HG03066 (cell line): ENCODE measurements around the gene TPPP.

Experiments used
- ATAC-seq: cut with Tn5 transposase; IDR thresholded peaks from one replicate; pipeline ENCODE4 v1.9.1; 2021; ENCODE audit warnings: low read depth; ENCODE audit not compliant: unreplicated experiment

TPPP gene

DNA sequence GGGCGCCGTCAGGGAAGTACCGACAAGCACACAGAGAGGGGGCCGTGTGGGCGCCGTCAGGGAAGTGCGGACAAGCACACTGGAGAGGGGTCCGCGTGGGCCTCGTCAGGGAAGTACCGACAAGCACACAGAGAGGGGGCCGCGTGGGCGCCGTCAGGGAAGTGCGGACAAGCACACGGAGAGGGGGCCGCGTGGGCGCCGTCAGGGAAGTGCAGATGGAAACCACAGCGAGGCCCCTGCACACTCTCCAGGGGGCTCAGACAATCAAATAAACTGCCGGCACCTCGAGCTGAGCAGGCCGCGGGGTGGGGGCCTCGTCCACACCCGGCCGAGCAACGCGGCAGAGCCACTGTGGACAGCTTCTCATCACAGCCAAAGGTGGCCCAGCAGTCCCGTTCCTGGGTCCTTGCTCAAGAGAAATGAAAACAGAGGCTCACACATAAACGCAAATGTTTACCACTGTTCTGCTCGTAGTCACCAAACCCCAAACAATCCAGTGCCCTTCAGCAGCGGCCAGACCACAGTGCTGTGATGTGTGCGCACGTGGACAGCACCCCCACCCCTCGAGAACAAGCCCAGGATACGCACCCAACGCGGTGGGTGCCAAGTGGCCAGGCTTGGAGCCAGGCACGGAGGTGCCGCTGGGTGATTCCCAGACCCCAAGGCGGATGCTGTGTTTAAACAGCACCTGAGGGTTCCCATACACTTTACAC, 24.7 kb downstream of the TPPP start:
- no peak for ATAC-seq

DNA sequence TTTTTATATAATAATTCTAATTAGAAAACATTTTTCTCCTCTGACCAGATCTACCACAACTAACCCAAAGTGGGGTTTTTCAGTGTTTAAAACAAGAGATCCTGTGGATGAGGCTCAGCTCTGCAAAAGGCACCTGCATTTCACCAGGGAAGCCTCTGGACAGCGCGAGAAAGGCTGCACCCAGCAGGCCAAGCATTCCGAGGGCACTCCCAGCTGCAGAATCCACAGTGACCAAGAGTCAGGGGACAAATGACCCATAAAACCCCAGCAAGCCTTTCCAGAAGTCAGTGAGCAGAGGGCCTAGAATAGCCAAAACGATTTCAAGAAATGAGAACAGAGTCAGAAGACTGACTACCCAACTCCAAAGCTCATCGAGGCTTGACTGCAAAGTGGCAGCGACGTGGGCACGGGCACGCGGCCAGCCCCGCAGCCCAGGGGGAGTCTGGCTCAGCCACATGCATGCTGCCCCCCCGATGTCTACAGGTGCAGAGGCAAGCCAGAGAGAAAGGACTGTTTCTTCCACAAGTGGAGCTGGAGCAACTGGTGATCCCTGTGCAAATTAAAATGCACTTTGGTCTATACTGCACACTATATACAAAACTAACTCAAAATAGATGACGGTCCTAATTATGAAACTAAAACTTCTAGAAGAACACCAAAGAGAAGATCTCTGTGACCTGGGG, 26.2 kb downstream of the TPPP start:
- no peak for ATAC-seq

DNA sequence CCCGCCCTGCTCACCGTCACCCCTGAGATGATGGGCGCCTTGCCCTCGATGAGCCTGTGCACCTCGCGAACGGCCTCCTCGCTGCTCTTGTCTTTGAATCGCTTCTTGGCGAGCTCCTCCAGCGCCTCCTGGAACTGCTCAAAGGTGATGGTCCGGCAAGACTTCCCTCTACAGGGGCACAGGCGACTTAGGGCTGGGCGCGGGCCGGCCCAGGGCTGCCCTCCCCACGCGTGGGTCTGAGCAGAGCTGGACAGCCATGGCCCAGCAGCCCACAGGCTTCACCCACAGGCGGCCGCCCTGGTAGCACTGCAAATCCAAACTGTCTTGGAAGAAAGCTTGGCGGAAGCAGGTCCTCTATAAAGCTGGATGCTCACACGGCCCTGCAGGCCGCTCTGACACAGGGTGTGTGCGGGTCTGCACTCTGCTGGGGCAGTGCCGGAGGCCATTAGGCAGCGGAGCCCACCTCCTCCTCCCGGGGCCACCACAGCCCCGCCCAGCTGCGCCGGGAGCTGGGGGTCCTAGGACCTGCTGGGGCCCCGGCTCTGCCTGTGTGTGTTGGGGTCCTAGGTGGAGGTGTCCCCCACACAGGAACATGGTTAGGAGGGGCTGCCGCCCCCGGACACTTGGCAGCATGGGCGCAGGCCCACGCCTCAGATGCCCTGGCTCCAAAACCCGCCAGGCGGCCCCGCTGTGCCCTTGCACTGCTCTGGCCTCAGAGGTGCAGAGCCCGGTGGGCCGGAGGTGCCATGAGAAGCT, 27.0 kb downstream of the TPPP start:
- no peak for ATAC-seq

DNA sequence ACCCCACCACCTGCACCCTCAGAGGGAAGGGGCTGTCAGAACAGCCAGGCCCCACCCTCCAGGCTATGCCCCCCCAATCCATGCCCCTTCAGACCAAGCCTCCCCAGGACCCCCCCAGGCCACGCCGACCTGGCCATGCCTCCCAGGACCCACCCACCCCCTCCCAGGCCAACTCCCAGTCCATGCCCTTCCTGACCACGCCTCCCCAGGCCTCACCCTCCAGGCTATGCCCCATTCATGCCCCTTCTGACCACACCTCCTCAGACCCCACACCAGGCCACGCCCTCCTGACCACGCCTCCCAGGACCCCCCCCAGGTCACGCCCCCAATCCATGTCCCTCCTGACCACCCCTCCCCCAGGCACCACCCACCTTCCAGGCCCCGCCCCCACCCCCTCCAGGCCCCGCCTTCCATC, 27.6 kb downstream of the TPPP start:
- ATAC-seq: no peak

DNA sequence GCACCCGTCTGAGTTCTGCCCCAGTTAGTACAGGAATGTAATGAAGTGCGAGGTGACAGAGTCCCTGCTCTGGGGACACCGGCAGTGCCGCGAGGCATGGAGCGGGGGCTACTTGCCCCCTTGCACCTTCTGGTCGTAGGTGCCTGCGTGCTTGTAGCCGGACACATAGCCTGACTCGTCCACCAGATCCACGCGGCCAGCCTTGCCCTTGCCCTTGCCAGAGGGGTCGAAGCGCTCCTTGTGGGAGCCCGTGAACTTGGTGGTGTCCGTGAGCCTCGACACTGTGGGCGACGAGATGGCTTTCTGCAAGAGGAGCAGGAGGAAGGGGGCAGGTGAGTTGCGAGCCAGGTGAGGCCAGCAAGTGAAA, 28.2 kb downstream of the TPPP start:
- no peak for ATAC-seq

DNA sequence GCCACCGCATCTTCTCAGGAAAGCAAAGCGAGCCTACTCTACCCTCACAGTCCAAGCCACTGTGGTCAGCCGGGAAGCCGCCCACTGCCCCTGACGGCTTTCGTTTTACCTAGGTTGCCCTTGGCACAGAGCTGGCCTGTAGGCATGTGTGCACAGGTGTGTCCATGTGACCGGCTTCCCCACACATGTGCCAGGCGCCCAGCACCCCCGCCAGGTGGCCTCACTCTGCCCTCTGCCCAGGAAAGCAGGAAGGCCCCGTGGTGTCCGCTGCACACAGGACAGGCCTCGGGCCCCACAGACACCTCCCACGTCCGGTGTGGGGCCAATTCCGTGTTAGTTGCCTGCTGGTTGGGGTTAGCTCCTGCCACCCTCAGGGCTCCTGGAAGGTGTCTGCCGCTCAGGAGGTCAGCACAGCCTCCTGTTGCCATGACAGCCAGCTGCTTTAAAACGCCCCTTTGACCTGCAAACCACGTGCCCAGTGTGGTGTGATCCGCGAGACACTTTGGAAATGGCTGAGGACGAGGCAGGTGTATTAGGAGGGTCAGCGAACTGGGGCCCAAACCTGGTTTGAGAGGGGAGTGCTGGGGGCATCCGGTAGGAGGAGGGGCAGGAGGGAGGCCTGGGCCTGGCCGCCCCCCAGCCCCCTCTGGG, 28.7 kb downstream of the TPPP start:
- ATAC-seq: no peak

DNA sequence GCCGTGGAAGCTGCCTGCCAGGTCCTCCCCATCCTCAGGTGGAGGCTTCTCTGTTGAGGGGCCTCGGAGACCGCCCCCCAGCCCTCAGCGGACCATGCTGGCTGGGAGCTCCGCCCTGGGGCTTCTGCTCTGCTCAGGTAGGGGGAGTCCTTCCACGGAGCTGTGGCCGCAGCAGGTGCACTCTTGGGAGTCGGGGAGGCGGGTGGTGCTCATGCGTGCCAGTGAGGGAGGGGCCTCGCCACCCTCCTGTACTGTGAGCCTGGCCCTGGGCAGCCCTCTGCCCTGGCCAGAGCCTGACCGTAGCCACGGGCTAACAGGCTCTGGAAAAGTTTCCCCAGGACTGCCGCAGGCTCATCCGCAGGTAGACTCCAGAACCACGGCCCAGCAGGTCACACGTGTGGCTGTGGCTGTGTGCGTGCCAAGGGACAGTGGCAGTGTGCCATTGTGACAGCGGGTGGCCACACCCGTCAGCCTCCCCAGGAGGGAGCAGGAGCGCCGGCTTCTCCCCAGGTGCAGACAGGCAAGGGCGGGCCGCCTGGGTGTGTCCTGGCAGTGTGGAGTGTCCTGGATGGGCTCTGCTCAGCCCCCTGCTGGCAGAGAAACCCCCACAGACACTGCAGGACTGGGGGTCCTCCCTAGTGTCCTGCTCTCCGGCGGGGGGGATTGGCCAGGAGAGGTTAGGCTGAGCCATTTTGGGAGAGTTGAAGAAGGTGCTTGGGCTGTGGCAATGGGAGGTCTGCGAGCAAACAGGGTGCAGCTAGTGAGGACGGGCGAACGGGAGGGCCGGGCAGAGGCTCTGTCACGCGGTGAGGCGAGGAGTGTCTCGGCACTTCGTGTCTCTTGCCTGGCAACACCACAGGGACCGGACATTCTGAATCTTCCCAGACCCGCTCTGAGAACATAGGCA, 29.5 kb downstream of the TPPP start:
- no peak for ATAC-seq

DNA sequence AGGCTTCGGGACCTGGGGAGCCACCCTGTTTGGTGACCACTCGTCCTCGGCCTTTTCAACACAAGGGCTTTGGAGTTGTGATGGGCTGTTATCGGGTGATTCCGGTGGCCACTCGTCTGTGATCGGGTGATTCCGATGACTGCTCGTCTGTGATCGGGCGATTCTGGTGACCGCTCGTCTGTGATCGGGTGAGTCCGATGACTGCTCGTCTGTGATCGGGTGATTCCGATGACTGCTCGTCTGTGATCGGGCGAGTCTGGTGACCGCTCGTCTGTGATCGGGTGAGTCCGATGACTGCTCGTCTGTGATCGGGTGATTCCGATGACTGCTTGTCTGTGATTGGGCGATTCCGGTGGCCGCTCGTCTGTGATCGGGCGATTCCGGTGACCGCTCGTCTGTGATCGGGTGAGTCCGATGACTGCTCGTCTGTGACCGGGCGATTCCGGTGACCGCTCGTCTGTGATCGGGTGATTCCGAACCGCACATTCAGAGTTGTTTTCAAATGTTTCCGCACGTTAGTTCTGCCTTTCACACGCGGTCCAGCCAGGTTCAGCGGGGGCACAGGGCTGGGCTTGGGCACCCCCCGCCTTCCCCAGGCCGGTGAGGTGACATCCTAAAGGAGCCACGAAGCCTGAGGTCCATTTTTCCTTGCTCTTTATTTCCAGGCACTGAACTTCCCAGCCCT, 30.3 kb downstream of the TPPP start:
- no peak for ATAC-seq

DNA sequence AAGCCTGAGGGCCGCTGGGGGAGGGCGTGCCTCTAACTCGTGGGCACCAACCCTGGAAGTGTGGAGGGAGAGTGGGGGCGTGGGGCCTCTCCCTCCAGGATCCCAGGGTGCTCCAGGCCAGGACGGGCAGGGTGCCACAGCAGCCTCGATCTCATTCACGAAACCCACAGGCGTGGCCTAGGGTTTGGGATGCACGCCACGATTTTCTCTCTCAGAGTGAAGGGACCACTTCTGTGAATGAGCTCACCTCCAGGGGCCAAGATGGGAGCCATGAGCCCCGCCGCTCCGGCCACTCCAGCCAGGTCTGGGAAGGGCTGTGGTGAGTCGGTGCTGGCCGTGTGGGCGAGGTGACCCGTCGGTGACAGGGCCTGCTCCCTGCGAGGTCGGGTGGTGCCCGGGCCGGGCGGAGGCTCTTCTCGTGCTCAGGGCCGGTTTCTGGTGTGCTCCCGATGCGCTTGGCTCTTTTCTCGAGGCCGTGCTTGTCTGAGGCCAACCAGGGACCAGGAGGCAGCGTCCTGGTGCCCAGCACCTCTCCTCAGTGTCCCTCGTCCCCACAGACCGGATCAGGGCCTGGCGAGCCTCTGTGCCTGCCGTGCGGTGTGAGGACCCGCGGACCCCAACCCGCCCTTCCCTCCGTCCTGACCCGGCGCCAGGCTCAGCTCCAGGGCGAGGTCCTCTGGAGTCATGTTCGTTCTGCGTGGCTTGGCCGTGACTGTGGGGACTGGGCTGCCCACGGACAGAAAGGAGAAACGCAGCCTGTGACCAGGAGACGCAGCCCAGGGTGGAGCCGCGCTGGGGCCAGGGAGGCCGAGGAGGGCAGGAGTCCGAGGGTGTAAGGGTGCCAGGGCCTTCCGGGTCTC, 31.0 kb downstream of the TPPP start:
- ATAC-seq: no peak

DNA sequence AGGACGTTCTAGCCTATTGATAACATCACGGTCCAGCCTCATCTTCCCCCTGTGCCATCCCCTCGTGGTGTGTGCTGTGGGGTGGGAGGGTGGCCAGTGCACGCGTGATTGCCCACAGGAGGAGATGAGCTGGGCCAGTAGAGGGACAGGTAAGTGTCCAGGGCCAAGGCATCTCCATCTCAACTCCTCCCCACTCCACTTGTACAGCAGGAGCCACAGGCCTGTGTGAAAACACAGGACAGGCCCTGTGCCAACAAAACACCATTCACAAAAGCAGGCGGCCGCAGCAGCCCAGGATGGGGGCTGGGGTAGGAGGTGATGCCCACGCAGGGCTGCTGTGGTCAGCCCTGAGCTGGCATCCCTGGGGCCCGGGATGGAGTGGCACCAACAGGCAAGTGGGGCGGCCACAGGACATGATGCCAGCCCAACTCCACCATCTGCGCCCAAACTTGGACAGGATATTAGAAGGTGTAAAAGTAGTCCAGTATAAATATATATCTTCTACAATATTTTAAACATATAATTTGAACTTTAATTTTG, 32.6 kb downstream of the TPPP start:
- no peak for ATAC-seq

DNA sequence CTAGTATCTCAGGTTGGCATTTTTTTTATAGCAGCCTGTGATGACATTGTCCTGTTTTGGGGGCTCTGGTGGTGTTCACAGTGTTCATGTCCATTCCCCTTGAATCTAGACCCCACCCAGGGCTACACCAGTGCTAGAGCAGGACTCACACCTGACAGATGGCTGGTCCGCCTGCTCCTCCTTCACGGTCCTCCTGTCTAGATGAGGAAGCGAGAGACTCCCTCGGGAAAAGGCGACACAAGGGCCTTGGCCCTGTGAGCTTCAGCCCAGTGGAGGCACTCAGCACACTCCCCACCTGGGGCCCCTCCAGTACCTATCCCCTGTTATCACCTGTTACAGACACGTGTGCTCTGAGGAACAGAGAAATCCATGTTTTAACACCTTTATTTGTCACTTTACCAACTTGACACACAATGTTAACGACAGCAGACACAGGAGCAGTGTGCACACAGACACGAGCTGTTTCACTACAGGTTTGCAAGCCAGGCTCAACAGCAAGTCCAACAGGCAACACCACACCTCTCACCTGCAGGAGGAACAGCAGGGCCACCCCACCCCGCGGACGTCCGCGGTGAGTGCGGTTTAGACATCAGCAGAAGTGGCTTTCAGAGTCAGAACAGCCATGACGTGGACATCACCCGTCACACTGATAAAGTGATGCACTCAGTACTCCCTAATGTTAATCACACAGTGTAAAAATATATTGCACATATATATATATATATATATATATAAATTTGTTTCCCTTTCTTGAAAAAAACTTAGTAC, 33.5 kb downstream of the TPPP start:
- ATAC-seq: no peak

DNA sequence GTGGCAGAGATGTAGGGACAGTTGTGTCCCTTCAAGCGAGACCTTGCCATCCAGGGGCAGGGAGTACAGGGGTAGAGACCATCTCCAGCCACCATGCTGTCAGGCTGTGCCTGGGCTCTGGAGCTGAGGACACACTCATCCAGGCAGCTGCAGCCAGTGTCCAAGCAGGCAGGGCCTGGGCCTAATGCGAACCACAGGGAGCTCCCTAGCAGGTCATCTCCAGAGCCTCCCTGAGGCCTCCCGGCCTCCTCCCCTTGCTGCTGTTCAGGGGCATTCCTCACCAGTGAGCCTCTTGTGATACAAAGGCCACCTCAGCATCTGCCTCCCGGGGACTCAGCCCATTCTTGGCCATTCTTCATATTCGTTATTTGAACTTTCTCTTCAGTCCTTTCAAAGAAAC, 35.0 kb downstream of the TPPP start:
- ATAC-seq: no peak

DNA sequence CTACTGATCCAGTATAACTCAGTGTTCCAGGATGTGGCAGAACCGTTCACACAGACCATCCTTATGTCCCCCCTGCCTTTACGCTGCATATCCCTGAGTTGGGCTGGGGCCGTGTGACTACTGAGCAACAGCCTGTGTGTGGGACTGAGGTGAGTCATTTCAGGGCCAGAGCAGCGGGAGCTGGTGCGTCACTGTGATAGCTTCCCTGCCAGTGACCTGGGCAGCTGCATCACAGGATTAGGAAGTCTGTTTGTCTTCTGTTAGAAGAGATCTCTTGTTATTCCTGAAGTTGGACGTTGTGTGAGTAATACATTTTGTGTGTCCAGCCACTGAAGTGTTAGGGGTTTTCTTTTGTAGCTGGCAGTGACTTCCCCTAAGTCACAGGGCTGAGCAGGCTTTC, 35.6 kb downstream of the TPPP start:
- no peak for ATAC-seq

DNA sequence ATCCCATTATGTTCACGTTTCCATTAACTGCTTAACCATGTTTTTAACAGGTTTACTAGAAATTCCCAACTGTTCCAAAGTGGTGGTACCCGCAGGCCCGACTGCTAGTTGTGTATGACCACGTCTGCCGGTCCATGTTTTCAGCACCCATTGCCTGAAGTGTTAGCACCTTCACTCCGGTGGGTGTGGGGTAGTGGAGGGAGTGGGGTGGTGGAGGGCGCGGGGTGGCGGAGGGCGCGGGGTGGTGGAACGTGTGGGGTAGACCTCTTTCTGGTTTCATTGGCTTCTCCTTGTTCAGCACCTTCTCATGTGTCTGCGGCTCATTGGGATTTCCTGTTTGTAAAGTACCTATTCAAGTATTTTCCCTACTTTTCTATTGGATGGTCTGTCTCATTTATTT, 37.7 kb downstream of the TPPP start:
- no peak for ATAC-seq

DNA sequence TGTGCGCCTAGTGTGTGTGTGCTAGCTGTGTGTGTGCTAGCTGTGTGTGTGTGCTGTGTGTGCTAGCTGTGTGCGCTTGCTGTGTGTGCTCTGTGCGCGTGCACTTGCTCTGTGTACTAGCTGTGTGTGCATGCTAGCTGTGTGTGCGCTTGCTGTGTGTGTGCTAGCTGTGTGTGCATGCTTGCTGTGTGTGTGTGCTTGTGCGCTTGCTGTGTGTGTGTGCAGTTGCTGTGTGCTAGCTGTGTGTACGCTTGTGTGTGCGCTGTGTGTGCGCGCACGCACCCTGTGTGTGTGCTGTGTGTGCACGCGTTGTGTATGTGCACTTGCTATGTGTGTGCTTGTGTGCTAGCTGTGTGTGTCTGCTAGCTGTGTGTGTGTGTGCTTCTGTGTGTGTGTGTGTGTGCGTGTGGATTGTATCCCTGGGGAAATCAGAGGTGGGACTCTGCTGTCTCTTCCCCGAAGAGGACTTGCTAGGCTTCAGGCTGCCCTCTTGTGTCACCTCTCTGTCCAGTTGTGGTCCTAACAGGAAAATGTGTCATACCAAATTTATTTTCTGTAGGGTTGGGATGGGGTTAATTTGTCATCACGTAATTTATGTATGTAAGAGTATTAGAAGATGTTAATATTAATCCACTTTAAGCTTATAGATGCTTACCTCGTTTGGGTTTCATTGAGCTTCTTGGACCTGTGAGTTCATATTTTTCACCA, 38.9 kb downstream of the TPPP start:
- ATAC-seq: no peak

DNA sequence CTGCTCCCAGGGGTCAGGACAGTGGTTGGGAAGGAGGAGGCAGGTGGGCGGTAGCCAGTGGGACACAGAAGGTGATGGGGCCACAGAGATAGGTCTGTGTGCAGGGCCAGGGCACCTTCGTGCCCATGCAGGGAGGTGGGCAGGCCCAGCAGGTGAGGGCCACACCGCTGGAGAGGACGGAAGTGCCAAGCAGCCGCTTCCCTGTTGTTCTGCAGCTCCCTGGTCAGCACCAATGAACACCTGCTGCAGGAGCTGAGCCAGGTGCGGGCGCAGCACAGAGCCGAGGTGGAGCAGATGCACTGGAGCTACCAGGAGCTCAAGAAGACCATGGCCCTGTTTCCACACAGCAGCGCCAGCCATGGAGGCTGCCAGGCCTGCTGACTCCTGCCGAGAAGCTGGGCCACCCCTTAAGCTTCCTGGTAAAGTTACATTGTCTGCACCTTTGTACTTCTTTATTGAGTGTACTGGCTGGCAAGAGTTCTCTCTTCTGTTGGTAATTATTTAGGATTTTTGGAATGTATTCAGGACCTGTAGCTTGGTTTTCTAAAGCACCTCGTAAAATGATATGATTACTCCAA, 40.3 kb downstream of the TPPP start:
- no peak for ATAC-seq

DNA sequence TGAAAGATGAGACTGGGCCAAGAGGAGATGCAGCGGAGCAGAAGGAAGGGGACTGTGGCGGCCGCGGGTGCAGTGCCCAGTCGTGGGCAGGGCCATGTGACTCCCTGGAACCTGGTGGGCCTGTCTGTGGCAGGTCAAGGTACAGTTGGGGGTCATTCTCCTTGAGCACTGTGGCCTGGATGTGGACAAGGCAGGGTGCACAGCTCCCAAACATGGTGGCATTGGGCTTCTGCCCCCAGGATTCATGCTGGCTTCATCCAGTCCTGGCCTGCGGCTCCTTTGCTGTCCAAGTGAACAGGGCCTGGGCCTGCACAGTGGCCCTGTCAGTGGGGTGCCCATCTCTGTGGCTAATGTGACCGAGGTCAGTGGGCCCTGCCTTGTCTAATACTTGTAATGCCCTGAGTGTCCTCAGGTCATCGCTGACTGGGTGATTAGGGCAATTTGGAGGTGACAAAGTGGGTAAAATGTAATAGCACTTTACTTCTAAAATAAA, 41.1 kb downstream of the TPPP start:
- no peak for ATAC-seq
